ENCODE results near the gene CPD.

The CPD gene

DNA sequence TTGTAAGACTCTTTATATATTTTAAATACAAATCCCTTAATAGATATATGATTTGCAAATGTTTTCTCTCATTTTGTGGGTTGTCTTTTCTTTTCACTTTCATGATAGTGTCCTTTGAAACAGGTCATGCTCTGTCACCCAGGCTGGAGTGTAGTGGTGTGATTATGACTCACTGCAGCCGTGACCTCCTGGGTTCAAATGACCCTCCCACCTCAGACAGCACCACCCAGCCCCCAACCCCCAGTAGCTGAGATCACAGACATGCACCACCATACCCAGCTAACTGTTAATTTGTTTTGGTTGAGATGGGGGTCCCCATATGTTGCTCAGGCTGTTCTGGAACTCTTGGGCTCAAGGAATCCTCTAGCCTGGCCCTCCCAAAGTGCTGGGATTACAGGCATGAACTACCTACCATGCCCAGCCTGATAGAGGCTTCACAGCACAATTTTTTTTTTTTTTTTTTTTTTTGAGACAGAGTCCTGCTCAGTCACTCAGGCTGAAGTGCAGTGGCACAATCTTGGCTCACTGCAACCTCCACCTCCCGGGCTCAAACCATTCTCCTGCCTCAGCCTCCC lies 26.4 kb upstream of the CPD start:
- DNase-seq (ENCODE audit: extremely low read depth, low read depth) = no peak
- no peak overlapping the region for H3K4me3 ChIP-seq (replicated peaks; ENCODE audit: low read depth, low read length)
- TF ChIP-seq, protein P1, sequence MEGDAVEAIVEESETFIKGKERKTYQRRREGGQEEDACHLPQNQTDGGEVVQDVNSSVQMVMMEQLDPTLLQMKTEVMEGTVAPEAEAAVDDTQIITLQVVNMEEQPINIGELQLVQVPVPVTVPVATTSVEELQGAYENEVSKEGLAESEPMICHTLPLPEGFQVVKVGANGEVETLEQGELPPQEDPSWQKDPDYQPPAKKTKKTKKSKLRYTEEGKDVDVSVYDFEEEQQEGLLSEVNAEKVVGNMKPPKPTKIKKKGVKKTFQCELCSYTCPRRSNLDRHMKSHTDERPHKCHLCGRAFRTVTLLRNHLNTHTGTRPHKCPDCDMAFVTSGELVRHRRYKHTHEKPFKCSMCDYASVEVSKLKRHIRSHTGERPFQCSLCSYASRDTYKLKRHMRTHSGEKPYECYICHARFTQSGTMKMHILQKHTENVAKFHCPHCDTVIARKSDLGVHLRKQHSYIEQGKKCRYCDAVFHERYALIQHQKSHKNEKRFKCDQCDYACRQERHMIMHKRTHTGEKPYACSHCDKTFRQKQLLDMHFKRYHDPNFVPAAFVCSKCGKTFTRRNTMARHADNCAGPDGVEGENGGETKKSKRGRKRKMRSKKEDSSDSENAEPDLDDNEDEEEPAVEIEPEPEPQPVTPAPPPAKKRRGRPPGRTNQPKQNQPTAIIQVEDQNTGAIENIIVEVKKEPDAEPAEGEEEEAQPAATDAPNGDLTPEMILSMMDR (IDR thresholded peaks at IDR 0.05; ENCODE audit: low read depth, low read length, missing control alignments) = no peak

DNA sequence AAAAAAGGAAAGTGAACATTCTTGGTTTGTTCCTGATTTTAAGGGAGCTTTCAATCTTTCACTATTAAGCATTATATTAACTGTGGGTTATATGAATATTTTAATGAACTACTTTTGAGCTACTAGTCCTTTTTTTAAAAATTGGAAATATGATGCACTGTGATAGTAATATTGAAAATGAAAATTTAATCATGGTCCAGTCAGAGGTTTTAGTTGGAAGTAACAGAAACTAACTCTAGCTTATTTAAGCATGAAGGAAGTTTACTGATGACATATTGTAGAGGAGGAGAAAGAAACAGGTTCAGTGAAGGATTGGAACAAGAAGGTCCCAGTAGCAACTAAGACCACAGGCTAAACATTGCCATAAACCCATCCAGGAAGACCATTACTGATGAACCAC lies 24.0 kb upstream of the CPD start:
- TF ChIP-seq, protein P1 (IDR thresholded peaks at IDR 0.05; ENCODE audit: low read depth, low read length, missing control alignments) = no peak
- no peak for DNase-seq (ENCODE audit: extremely low read depth, low read depth)
- H3K4me3 ChIP-seq (replicated peaks; ENCODE audit: low read depth, low read length) = no peak overlapping the region

DNA sequence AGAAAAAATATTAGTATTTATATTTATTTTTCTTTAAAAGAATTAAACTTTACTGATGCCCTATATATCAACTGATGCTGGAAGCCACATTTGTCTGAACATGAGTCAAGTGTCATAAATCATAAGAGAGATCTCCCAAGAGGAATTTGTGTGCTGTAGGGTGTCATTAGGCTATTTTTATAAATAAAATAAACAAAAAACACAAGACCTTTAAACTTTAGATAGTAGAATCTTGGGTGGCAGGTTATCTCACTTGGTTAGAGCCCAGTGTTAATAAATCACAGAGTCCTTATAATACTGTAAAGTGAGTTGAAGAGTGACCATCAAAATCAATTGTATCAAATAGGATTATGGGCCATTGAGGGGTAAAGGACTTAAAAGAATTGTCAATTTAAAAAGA lies 21.3 kb upstream of the CPD start:
- no peak for DNase-seq (ENCODE audit: extremely low read depth, low read depth)
- TF ChIP-seq, protein P1 (IDR thresholded peaks at IDR 0.05; ENCODE audit: low read depth, low read length, missing control alignments) = no peak
- no peak overlapping the region for H3K4me3 ChIP-seq (replicated peaks; ENCODE audit: low read depth, low read length)

DNA sequence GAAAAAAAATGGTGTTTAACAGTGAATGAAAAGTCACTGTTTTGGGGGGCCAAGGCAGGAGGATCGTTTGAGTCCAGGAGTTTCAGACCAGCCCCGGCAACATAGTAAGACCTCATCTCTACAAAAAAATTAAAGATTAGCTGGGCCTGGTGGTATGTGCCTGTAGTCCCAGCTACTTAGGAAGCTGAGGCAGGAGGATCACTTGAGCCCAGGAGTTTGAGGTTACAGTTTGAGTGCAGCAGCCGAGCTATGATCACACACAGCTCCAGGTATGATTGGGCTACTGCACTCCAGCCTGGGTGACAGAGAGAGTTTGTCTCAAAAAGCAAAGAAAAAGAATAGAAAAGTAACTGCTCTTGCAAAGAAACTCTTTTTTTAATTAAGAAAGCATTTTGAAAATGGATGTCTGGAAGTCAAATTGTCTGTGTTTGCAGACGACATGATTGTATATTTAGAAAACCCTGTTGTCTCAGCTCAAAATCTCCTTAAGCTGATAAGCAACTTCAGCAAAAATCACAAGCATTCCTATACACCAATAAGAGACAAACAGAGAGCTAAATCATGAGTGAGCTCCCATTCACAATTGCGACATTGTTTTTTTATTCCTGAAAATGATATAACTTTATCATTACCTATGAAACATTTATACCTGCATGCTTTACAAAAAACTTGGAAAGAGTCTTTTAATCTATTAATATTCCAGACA lies 20.5 kb upstream of the CPD start:
- TF ChIP-seq, protein P1 (IDR thresholded peaks at IDR 0.05; ENCODE audit: low read depth, low read length, missing control alignments) = no peak
- DNase-seq (ENCODE audit: extremely low read depth, low read depth) = no peak
- no peak overlapping the region for H3K4me3 ChIP-seq (replicated peaks; ENCODE audit: low read depth, low read length)

DNA sequence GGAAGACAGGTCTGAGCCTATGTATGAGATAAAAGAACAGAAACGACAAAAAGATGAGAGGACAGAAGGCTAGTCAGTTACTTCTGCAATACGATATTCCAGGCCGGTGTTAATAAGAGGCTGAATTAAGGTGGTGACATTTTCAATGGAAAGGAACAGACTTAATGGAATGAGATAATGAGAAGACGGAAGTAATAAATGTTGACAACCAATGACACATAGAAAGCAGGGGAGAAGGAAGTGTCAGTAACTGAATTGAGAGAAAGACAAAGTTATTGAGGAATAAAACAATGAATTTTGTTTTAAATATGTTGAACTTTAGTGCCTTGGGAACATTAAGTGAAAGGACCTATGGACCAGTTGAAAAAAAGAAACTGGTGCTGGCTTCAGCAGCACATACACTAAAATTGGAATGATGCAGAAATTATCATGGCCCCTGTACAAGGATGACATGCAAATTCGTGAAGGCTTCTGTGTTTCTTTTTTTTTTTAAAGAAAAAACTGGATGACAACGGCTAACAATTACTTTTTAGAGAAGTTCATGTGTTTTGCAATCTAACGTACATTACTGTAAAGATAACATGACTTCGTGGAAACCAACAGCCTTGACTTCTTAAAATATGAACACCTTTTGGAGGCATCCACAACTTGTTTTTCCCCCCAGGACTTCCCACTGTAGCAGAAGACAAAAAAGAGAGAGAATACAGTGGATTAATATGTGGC lies 18.5 kb upstream of the CPD start:
- DNase-seq (ENCODE audit: extremely low read depth, low read depth) = no peak
- TF ChIP-seq, protein P1 (IDR thresholded peaks at IDR 0.05; ENCODE audit: low read depth, low read length, missing control alignments) = no peak
- no peak overlapping the region for H3K4me3 ChIP-seq (replicated peaks; ENCODE audit: low read depth, low read length)

DNA sequence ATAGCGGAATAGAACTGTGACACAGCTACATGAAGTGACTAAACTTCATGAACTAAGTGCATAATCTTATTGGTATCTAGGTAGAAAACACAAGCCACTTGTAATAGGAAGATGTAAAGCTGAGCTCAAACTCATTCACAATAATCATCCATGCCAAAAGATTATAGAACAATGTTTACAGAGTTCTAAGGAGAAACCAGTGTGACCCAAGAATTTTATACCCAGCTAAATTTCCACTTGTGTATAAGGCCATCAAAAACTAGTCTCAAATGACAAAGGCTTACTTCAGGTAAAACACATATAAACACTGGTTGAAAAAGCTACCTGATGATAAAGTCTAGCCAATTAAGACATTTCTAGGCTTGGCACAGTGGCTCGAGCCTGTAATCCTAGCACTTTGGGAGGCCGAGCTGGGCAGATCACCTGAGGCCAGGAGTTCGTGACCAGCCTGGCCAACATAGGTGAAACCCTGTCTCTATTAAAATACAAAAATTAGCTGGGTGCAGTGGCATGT lies 16.9 kb upstream of the CPD start:
- TF ChIP-seq, protein P1 (IDR thresholded peaks at IDR 0.05; ENCODE audit: low read depth, low read length, missing control alignments) = no peak
- H3K4me3 ChIP-seq (replicated peaks; ENCODE audit: low read depth, low read length) = no peak overlapping the region
- DNase-seq (ENCODE audit: extremely low read depth, low read depth) = no peak
